DOHH2 (cell line): Measurements from ENCODE around the gene SCT.

Experiments
- H3F3A ChIP-seq: fragments of 200-600 bp; sonication (generic), shearing (Covaris generic); 2 replicates; pipeline ENCODE4 v1.6.0; 2016; ENCODE audit warnings: antibody characterized with exemption, mild to moderate bottlenecking; ENCODE audit not compliant: control insufficient read depth, insufficient read depth
- H3K27ac ChIP-seq: fragments of 200-600 bp; sonication (generic); 2 replicates; pipeline ENCODE4 v1.5.1; 2014; ENCODE audit warnings: low read depth, mild to moderate bottlenecking, low read length, moderate library complexity
- H3K27me3 ChIP-seq: fragments of 200-600 bp; sonication (generic); 2 replicates; pipeline ENCODE4 v1.6.1; 2014; ENCODE audit warnings: mild to moderate bottlenecking, low read length, mixed read lengths; ENCODE audit not compliant: control insufficient read depth
- H3K36me3 ChIP-seq: fragments of 200-600 bp; sonication (generic); 2 replicates; pipeline ENCODE4 v1.6.1; 2014; ENCODE audit warnings: mild to moderate bottlenecking, low read length, moderate library complexity, mixed read lengths; ENCODE audit not compliant: control insufficient read depth
- H3K4me1 ChIP-seq: fragments of 200-600 bp; sonication (generic); 2 replicates; pipeline ENCODE4 v1.6.1; 2014; ENCODE audit warnings: mild to moderate bottlenecking, low read length, mixed read lengths; ENCODE audit not compliant: control insufficient read depth
- H3K4me2 ChIP-seq: fragments of 200-600 bp; sonication (generic); 2 replicates; pipeline ENCODE4 v1.6.0; 2014; ENCODE audit warnings: mild to moderate bottlenecking, low read length, moderate library complexity
- H3K4me3 ChIP-seq: fragments of 200-600 bp; sonication (generic); 2 replicates; pipeline ENCODE4 v1.5.1; 2014; ENCODE audit warnings: mild to moderate bottlenecking, low read length, mixed read lengths
- H3K79me2 ChIP-seq: fragments of 200-600 bp; sonication (generic); 2 replicates; pipeline ENCODE4 v1.6.1; 2014; ENCODE audit warnings: mild to moderate bottlenecking, low read length, mixed read lengths; ENCODE audit not compliant: control insufficient read depth
- H3K9me2 ChIP-seq: fragments of 200-600 bp; sonication (generic); replicated peaks from 2 replicates; pipeline ENCODE4 v1.6.1; 2014; ENCODE audit warnings: mild to moderate bottlenecking, low read length, mixed read lengths; ENCODE audit not compliant: control insufficient read depth
- H3K9me3 ChIP-seq: fragments of 200-600 bp; sonication (generic); 2 replicates; pipeline ENCODE4 v1.6.1; 2014; ENCODE audit warnings: antibody characterized with exemption, low read length, mixed read lengths; ENCODE audit not compliant: control insufficient read depth, insufficient read depth
- H4K20me1 ChIP-seq: fragments of 200-600 bp; sonication (generic); 2 replicates; pipeline ENCODE4 v1.6.0; 2014; ENCODE audit warnings: low read depth, mild to moderate bottlenecking, antibody characterized with exemption, low read length, moderate library complexity; ENCODE audit not compliant: control insufficient read depth, insufficient read depth
- CTCF ChIP-seq: fragments of 200-600 bp; sonication (generic); IDR thresholded peaks from one replicate; pipeline ENCODE4 v1.5.1; 2014; ENCODE audit warnings: antibody characterized with exemption, mild to moderate bottlenecking, low read depth, low read length; ENCODE audit not compliant: poor library complexity, severe bottlenecking
- EZH2phosphoT487 ChIP-seq: fragments of 200-600 bp; sonication (generic); IDR thresholded peaks from 2 replicates; pipeline ENCODE4 v1.6.1; 2017; ENCODE audit warnings: borderline replicate concordance, mild to moderate bottlenecking, antibody characterized with exemption, low read length, moderate library complexity, mixed read lengths

The SCT gene

GRCh38 chr11:657691-658126 is 30.7 kb upstream of the SCT start:
- Histone ChIP-seq H3K36me3 (no peaks in the 10 kb centered on the region; the same call in 1 of the 2 replicates), H3K4me2 (no peak overlapping the region), H4K20me1 (no peaks in the 10 kb centered on the region), H3K4me1 (no peaks in the 10 kb centered on the region), H3K9me2 (no peaks in the 10 kb centered on the region), H3K4me3 (no peak overlapping the region), H3K79me2 (no peaks in the 10 kb centered on the region), H3K27me3 (no peaks in the 10 kb centered on the region), H3F3A (no peaks in the 10 kb centered on the region), H3K9me3 (no peaks in the 10 kb centered on the region), H3K27ac (no peak overlapping the region)
- TF ChIP-seq EZH2phosphoT487 (no peak), CTCF (no peak)

GRCh38 chr11:656866-657265 is 29.9 kb upstream of the SCT start:
- Histone ChIP-seq H3K9me3 (no peaks in the 10 kb centered on the region), H3K9me2 (no peaks in the 10 kb centered on the region), H3K4me2 (no peak overlapping the region), H3K4me1 (no peaks in the 10 kb centered on the region), H3F3A (no peaks in the 10 kb centered on the region), H4K20me1 (no peaks in the 10 kb centered on the region), H3K27me3 (no peaks in the 10 kb centered on the region), H3K36me3 (no peaks in the 10 kb centered on the region; the same call in 1 of the 2 replicates), H3K27ac (no peak overlapping the region), H3K4me3 (no peak overlapping the region), H3K79me2 (no peaks in the 10 kb centered on the region)
- TF ChIP-seq EZH2phosphoT487 = no peak
- TF ChIP-seq CTCF = no peak

- H3K9me2 ChIP-seq = no peaks in the 10 kb centered on the region
- no peak overlapping the region for H3K4me3 ChIP-seq
- H3K9me3 ChIP-seq = no peaks in the 10 kb centered on the region
- no peaks in the 10 kb centered on the region; the same call in 1 of the 2 replicates for H3K36me3 ChIP-seq
- TF ChIP-seq EZH2phosphoT487 (no peak), CTCF (no peak)
- no peaks in the 10 kb centered on the region for H3F3A ChIP-seq
- no peak overlapping the region for H3K27ac ChIP-seq
- no peaks in the 10 kb centered on the region for H4K20me1 ChIP-seq
- no peaks in the 10 kb centered on the region for H3K4me1 ChIP-seq
- no peak overlapping the region for H3K4me2 ChIP-seq
- H3K27me3 ChIP-seq = no peaks in the 10 kb centered on the region
- H3K79me2 ChIP-seq = no peaks in the 10 kb centered on the region
These were observed 29.4 kb upstream of the SCT start for GRCh38 chr11:656426-656825.
